H1 (cell line): Measurements from ENCODE around the gene CASK.

Experiments used
- POLR2A ChIP-seq, 2 experiments: IDR thresholded peaks; 1 replicate in 1 of 2; 2 replicates in 1 of 2; pipeline ENCODE4 v1.6.1; 2011; ENCODE audit warnings: low read depth in 2 of 2, low read length in 2 of 2, mild to moderate bottlenecking in 2 of 2; ENCODE audit errors: control extremely low read depth in 1 of 2
- RFX5 ChIP-seq: IDR thresholded peaks from 2 replicates; pipeline ENCODE4 v1.6.1; 2011; ENCODE audit warnings: low read depth, low read length, improper control_type of control experiment, borderline replicate concordance
- ZNF274 ChIP-seq: IDR thresholded peaks from 2 replicates; pipeline ENCODE4 v1.7.0; 2012; ENCODE audit warnings: low read length, borderline replicate concordance; ENCODE audit errors: extremely low read depth
- TF ChIP-seq, protein P1 (sequence below), 3 experiments: IDR thresholded peaks; 1 replicate in 2 of 3; 2 replicates in 1 of 3; pipeline versions ENCODE4 v1.5.1 to v1.6.1; 2011; ENCODE audit warnings: low read length in 3 of 3, mild to moderate bottlenecking in 3 of 3, inconsistent platforms in 2 of 3, low read depth in 1 of 3, moderate library complexity in 1 of 3; ENCODE audit not compliant: insufficient read depth in 1 of 3; ENCODE audit errors: control extremely low read depth in 1 of 3
- TF ChIP-seq, protein P2 (sequence below): IDR thresholded peaks from 2 replicates; pipeline ENCODE4 v1.6.1; 2012; ENCODE audit warnings: low read length, inconsistent platforms

DNA sequence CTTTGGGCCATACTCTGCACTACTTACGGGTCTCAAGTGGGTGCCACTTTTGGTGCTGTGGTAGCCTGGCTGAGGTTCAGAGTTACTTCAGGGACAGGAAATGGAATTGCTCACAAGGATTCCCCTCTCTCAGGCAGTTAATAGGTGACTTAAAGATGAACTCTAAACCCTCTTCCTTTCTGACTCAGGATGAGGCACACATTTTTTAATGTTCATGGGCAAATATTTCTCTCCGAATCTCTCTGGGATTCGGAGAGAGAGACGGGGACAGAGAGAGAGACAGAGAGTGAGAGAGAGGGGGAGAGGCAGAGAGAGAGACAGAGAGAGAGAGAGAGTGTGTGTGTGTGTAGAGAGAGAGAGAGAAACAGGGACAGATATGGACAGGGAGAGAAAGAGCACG, 396.4 kb downstream of the CASK start:
- TF ChIP-seq, protein P1, sequence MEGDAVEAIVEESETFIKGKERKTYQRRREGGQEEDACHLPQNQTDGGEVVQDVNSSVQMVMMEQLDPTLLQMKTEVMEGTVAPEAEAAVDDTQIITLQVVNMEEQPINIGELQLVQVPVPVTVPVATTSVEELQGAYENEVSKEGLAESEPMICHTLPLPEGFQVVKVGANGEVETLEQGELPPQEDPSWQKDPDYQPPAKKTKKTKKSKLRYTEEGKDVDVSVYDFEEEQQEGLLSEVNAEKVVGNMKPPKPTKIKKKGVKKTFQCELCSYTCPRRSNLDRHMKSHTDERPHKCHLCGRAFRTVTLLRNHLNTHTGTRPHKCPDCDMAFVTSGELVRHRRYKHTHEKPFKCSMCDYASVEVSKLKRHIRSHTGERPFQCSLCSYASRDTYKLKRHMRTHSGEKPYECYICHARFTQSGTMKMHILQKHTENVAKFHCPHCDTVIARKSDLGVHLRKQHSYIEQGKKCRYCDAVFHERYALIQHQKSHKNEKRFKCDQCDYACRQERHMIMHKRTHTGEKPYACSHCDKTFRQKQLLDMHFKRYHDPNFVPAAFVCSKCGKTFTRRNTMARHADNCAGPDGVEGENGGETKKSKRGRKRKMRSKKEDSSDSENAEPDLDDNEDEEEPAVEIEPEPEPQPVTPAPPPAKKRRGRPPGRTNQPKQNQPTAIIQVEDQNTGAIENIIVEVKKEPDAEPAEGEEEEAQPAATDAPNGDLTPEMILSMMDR (IDR thresholded peaks at IDR 0.05; ENCODE audit: control extremely low read depth in 1 of 3, insufficient read depth in 1 of 3, low read depth in 1 of 3, low read length in 3 of 3) = no peak
- TF ChIP-seq POLR2A (IDR thresholded peaks at IDR 0.05; ENCODE audit: control extremely low read depth in 1 of 2, low read depth in 2 of 2, low read length in 2 of 2) = no peak
- TF ChIP-seq, protein P2, sequence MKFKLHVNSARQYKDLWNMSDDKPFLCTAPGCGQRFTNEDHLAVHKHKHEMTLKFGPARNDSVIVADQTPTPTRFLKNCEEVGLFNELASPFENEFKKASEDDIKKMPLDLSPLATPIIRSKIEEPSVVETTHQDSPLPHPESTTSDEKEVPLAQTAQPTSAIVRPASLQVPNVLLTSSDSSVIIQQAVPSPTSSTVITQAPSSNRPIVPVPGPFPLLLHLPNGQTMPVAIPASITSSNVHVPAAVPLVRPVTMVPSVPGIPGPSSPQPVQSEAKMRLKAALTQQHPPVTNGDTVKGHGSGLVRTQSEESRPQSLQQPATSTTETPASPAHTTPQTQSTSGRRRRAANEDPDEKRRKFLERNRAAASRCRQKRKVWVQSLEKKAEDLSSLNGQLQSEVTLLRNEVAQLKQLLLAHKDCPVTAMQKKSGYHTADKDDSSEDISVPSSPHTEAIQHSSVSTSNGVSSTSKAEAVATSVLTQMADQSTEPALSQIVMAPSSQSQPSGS = no peak
- no peak for TF ChIP-seq ZNF274
- TF ChIP-seq RFX5 = no peak
